GM19324 (cell line): ENCODE results near the gene SPDYE16.
"Not testable (repeated sequence)": the region's sequence is repeated elsewhere in the genome, so short reads cannot be mapped to it uniquely, and the experiment has no call there.

Experiments
- ATAC-seq: cut with Tn5 transposase; IDR thresholded peaks from one replicate; pipeline ENCODE4 v1.9.1; 2021; ENCODE audit warnings: mild to moderate bottlenecking, moderate library complexity; ENCODE audit not compliant: unreplicated experiment, low FRiP score

SPDYE16 gene

DNA sequence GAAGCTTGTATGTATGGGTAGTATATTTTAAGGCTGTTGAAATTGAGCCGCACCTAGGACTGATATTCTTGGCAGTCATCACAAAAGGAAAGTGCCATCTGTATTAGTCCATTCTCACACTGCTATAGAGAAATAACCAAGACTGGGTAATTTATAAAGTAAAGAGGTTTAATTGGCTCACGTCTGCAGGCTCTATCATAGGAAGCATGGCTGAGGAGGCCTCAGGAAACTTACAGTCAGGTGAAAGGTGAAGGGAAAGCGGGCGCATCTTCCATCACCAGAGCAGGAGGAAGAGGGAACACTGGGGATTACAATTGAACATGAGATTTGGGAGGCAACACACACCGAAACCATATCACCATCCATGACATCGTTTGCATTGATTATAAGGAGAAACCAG, 8.9 kb upstream of the SPDYE16 start:
- ATAC-seq: not testable (repeated sequence)

DNA sequence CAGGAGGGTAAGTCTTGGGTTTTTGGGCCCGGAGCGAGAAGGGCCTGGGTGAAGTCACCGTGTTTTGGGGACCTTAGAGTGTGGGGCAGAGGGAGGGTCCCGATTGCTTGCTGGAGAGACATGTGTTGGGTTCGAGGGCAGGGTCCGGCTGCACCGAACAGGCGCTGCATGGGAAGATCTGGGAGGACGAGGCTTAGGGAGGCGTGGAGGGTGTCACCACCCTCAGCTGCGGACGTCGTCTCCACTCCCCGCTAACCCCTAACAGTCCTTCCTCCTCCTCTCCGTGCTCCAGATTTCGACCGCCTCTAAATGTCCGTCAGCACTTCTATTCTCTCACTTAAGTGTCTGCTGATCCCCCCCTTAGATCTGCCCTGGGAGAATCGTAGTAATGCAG, 6.8 kb upstream of the SPDYE16 start:
- ATAC-seq: not testable (repeated sequence)

DNA sequence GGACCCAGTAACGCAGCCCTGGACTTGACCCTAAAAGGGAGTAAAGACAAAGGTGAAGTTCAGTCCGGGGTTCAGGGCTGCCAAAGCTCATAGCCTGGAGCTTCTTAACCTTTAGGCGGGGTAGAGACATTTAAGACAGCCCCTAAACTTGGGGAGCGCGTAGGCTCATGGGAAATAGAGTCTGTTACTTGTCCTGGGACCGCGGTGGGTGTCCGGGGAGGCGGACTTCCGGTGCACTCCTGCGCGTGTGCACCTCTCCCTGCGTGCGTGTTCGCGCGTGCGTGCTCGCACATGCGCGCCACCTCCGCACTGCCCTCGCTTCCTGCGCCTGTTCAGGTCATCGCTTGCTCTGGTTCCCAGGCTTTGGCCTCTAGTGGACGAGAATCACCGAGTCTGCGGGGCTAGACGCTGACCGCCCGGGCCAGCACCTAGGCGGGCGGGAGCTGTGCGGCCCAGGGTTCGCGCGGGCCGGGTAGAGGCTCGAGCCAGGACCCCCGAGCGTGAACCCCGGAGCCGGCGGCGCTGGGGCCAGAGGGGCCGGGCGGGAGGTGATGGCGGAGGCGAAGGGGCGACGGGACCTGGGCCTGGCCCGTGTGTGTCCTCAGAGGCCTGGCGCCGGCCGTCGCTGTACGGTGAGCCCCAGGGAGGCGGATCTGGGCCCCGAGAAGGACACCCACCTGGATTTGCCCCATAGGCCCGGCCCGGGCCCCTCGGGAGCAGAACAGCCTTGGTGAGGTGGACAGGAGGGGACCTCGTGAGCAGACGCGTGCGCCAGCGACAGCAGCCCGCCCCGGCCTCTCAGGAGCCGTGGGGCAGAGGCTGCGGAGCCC, 6.1 kb upstream of the SPDYE16 start:
- ATAC-seq: peak; percentile 100

DNA sequence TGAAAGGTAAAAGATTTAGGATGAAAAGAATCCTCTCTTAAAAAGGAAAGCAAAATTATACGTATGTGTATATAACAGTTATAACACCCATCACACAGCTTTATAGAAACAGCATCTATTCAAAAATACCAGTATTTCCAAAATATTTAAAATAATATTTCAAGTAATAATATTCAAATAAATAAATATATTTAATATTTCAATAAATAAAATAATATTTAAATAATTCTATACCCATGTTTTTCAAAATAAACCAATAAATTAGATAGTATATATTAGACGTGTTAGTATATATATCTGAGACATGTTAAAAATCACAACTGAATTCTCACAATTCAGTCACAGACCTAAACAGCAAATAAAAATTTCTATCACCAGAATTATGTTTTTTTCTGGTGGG, 11.5 kb downstream of the SPDYE16 start:
- ATAC-seq: not testable (repeated sequence)

DNA sequence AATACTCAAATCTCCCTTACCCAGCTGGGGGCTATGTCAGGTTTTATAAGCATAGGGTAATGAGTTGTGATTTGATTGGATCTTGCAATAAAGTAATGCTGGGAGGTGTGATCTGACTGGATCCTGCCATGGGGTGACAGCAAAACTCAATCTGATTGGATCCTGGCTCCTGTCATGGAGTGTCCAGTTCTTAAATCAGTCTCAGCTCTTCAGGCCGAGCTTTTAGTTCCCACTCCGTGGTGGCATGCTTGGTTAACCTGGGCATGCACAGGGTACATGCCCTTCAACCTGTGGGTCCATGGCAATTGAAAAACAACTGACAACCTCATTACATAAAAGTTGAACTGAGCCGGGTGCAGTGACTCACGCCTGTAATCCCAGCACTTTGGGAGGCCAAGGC, 16.9 kb downstream of the SPDYE16 start:
- ATAC-seq: not testable (repeated sequence)

DNA sequence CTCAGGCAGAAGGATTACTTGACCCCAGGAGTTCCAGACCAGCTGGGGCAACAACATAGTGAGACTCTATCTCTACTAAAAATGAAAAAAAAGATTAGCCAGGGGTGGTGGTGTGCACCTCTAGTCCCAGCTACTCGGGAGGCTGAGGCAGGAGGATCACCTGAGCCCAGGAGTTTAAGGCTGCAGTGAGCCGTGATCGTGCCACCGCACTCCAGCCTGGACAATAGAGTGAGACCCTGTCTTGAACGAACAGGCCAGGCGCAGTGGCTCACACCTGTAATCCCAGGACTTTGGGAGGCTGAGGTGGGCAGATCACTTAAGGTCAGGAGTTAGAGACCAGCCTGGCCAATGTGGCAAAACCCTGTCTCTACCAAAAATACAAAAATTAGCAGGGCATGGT, 26.2 kb downstream of the SPDYE16 start:
- ATAC-seq: not testable (repeated sequence)

DNA sequence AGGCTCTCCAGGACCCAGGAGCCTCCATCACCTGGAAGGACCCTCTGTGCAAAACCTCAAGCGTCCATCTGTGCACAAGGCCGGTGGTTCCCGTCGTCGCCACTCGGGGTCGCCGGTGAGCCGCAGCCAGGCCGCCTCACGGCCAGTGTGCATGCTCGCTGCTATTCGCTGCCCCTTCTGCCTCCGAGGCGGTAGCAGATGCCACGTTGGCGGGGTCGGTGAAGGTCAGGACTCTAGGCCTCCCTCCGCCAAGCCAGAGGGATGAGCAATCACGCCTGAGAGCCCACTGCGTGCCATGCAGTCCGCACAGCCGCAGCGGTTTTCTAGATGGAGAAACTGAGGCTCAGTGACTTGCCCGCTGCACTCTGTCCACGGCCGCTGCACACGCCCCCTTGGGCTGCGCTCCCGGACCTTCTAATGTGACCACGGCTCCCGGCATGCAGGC, 27.1 kb downstream of the SPDYE16 start:
- no peak for ATAC-seq

DNA sequence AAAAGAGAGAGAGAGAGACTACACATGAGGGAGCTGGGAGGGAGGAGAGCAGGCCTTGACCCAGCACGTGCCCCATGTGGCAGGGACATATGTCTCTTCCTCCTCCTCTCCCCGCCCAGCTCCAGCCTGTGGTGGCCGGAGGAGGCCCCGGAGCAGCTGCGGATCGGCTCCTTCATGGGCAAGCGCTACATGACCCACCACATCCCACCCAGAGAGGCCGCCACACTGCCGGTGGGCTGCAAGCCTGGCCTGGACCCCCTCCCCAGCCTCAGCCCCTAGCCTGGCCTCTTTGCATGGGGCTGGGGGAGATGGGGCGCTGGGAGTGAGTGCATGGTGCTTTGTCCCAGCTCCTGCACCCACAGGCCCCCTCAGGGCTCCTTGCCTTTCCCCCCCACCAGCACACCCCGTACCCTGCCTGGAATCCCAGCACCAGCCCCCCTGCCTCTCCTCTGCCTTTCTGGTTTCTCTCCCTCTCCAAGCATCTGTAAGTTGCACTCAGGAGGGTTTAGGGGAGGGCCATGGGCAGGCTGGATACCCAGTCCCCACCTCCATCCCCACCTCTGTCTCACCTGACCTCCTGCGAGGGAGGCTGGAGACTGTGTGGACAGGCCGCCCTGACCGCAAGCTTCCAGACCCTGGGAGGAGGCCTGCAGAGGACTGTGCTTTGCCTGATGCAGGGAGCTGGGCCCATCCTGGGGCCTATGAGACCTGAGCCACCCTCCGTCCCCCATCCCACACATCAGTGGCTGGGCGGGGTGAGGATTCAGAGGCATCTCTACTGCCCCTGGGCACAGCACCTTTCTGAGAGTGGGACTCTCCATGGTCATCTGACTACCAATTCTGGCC, 27.9 kb downstream of the SPDYE16 start:
- ATAC-seq: no peak

DNA sequence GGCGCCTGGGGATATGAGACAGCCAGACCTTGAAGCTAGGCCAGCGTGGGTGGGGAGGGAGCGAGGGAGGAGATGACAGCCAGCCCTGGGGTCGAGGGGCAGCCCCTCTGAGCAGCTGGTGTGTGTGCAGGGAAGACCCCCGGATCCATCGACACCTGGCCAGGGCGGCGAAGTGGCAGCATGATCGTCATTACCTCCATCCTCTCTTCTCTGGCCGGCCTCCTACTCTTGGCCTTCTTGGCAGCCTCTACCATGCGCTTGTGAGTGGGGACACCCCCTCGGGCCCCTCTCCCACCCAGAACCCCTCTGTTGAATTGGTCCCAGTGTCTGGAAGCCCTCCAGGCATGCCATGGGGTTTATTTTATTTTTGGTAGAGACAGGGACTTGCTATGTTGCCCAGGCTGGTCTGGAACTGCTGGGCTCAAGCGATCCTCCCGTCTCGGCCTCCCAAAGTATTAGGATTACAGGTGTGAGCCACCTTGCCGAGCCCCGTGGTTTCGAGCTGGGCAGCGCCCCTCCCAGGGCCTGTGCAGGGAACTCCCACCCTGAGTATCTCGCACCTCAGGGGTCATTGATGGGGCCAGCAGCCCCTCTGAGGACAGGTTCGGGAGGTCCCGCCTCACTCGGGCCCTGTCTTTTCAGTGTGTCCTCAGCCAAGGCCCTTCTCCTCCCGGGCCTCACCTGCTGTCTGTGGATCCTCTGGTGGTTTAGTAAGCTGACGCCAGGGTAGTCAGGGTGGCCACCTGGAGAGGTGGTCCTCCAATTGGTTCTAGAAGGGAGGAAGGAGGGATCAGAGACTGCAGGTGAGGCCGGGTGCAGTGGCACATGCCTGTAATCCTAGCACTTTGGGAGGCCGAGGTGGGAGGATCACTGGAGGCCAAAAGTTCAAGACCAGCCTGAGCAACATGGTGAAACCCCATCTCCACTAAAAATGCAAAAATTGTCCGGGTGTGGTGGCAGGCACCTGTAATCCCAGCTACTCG, 29.0 kb downstream of the SPDYE16 start:
- no peak for ATAC-seq

DNA sequence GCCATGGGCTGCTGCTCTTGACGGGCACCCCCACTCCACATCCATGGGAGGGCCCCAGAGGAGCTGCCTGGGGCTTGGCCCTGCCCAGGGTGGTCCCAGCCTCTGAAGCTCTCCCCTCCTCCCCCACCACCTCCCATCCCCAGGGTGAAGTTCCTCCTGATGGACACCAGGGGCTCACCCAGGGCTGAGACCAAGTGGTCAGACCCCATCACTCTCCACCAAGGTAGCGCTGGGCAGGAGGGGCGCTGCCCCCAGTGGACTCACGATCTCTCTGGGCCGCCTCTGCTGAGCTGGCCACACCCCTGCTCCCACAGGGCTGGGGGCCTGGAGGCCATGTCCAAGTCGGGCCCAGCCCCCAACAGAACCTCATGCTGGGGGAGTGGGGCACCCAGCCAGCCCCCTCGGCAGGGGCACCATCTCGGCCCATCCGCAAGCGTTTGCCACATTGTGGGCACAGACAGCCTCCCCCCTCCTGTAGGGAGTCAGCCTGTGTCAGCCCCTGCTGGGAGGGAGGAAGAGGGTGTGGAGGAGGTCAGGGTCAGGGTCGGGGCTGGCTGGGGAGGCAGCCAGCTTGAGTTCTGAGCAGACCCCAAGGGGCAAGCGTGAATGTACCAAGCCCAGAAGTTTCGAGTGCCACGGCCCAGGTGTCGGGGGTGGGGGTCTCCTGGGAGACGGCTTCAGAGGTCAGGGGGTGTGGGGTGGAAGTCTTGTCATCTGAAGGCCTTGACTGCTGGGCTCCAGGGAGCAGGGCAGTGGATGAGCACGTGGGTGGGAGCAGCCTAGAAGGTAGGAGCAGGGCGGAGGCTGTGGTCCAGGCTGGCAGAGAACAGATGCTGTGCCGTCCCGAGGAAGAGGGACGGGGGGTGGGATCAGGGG, 29.9 kb downstream of the SPDYE16 start:
- ATAC-seq: no peak

DNA sequence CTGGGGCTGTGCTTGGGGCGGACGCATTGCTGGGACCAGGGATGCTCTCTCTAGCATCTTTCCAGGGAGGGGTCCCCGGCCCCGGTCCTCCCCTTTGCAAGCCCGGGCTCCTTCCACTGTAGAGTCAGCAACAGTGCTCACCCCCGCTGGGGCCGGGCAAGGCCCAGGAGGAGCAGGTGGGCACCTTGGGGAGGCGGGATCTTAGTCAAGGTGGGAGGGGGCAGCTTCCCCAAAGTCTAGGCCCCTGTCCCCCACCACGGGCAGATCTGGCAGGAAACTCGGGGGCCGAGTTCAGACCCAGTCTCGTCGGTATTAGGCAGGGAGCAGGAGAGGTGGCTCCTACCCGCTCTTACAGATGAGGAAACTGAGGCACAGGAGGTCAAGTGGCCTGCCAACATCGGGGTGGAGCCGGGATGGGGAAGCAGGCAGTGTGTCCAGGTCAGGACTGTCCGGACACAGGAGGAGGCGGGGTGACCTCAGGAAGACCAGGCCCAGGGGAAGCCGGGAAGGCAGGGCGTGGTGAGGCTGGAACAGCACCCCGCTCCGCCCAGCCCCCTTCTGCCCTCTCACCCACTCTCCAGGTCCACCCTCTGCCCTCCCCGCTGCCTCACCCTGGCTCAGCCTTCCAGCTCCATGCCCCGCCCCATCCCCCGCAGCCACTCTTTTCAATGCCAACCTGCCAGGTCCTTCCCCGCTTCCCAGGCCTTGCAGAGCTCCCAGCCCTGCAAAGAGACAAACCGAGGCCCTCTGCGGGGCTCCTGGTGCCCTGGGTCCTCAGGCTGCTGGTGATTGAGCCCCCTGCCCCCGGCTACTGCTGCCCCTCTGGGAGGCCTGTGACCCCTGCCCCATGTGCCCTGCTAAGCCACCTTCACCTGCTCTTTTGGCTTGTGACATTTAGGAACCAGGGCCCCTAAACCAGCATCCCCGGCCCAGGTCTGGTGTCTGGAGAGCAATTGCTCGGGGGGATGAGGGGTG, 30.9 kb downstream of the SPDYE16 start:
- not testable (repeated sequence) for ATAC-seq

DNA sequence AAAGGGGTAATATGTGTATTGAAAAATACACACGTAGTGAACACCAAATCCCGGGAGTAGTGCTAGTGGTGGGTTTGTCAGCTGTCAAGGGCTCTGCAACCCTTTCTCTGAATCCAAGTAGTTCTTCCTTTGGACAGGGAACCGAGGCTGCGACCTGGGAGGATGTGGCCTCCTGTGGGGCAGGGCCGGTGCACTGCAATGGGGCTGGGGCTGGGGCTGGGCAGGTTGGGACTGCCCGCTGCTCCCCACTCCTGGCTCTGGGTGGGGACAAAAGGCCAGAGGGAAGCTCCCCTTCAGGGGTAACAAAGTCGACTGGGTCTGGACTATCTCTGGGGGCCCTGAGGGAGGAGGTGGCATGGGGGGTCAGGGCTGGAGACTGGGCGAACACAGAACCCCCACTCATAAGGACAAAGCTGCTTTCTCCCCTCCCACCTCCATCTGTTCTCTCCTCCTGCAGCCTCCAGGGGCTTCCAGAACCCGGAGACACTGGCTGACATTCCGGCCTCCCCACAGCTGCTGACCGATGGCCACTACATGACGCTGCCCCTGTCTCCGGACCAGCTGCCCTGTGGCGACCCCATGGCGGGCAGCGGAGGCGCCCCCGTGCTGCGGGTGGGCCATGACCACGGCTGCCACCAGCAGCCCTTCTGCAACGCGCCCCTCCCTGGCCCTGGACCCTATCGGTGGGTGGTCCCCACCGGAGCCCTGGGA, 31.7 kb downstream of the SPDYE16 start:
- not testable (repeated sequence) for ATAC-seq

DNA sequence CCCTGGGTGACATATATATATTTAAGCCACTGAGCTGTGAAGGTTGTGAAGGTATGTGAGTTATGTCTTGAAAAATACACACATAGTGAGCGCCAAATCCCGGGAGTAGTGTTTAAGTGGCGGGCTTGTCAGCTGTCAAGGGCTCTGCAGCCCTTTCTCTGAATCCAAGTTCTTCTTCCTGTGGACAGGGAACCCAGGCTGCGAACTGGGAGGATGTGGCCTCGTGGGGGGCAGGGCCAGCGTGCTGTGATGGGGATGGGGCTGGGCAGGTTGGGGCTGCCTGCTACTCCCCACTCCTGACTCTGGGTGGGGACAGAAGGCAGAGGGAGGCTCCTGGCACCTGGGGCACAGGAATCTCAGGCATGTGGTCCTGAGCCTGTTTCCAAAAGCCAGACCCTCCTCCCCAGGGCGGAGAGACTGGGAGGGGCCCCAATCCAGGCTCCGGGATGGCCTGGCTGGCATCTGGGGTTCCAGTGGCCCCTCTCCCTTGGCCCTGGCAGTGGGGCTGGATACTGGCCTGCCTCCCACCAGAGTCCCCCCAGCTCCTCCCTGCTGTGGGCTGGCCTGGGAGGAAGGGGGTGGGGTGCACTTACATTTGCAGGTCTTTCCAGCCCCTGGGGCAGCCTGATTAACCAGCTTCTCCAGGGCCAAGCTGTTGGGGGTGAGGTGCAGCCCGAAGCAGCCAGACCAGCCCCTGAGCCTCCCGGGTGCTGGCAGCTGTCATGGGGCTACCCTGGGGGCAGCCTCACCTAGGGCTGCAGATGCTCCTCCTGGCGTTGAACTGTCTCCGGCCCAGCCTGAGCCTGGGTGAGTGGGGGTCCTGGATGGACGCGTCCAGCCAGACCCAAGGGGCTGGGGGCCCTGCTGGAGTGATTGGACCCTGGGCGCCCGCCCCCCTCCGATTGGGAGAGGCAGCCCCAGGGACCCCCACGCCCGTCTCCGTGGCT, 32.9 kb downstream of the SPDYE16 start, which contains the start of gene UPK3B:
Gene UPK3B, plus strand, starts transcription at position 622 of the 947 bp plus-strand sequence. Its CDS starts 101 bp downstream, at position 723.
- no peak for ATAC-seq

DNA sequence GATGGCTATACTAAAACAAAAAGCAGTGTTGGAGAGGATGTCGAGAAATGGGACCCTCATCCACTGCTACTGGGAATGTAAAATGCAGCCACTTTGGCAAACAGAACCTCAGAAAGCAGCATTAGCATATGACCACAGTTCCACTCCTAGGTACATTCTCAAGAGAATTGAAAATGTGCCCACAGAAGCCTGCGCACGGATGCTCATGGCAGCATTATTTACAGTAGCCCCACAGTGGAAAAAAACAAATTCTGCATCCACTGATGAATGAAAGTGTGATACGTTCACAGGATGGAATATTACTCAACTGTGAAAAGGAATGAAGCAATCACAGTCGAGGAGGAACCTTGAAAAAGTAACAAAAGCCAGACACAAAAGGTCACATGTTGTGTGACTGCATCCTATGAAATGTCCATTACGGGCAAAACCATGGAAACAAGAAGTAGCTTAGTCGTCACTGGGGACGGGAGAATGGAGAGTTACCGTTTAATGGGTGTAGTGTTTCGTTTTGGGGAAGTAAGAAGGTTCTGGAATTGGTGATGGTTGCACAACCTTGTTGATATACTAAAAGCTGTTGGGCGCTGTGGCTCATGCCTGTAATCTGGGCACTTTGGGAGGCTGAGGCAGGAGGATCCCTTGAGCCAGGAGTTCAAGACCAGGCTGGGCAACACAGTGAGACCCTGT, 35.2 kb downstream of the SPDYE16 start:
- no peak for ATAC-seq

DNA sequence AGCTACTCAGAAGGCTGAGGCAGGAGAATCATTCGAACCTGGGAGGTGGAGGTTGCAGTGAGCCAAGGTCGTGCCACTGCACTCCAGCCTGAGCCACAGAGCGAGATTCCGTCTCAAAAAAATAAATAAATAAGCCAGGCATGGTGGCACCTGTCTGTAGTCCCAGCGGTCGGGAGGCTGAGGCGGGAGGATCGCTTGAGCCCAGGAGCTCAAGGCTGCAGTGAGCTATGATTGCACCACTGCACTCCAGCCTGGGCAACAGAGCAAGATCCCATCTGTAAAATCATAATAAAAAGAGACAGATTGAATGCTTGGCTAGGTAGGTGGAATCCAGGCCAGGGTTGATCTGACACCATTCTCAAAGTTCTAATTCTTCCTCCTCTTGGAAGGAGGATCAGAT, 36.5 kb downstream of the SPDYE16 start:
- not testable (repeated sequence) for ATAC-seq

DNA sequence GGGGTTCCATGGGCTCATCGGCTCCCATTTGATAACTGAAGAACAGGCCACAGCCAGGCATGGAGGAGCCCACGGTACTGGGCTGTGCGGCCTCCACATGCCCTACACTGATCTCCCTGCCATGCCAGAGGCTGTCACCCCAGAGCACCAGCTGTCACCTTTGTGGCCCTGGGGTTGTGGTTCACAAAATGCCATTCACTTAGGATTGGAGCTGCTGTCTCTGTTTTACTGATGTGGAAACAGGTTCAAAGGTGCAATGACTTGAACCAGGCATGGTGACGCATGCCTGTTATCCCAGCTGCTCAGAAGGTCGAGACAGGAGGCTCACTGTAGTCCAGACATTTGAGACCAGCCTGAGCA, 37.0 kb downstream of the SPDYE16 start:
- ATAC-seq: no peak
